Measurements from ENCODE around the gene HCK.

Gene HCK

DNA sequence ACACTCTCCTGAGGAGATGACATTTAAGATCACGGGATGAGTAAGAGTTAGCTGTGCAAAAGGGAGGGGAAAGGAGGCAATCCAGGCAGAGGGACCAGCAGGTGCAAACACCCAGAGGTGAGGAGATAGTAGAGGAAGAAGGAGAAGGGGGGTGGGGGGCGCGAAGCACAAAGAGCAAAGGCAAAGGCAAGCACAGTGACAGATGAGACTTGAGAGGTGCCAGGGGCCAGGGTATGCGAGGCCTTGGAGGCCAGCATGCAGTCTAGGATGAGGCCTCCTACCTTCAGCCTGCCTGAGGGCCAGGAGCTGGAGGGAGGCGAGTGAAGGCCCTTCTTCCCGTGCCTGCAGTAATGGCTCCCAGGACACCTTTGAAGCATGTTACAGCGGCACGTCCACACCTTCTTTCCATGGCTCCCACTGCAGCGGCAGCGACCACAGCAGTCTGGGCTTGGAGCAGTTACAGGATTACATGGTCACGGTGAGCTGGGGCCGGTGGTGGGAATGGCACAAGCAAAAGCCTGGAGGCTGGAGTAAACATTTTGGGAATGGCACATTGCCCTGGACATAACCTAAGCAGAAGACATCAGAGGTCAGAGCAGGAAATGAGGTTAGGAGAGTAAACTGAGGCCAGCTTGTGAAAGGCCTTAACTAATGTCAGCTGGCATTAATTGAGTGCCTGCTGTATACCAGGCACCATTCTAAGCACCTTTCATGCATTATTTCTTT, 23.2 kb upstream of the HCK start (continued):
- TF ChIP-seq EGR2 (tag by site-specific recombination; IDR thresholded peaks at IDR 0.05; ENCODE audit: low read depth), result no peak
- 0 out of 2 replicates have a peak, but pooled peaks have one; percentile 7 for TF ChIP-seq ZNF623 (tag by site-specific recombination; IDR thresholded peaks at IDR 0.05)
- TF ChIP-seq ZNF747 (tag by site-specific recombination; IDR thresholded peaks at IDR 0.05), result no peak
- 0 out of 2 replicates have a peak, but pooled peaks have one; percentile 22 for TF ChIP-seq KLF9 (tag by site-specific recombination; IDR thresholded peaks at IDR 0.05; ENCODE audit: low read depth)
- TF ChIP-seq, protein P1, sequence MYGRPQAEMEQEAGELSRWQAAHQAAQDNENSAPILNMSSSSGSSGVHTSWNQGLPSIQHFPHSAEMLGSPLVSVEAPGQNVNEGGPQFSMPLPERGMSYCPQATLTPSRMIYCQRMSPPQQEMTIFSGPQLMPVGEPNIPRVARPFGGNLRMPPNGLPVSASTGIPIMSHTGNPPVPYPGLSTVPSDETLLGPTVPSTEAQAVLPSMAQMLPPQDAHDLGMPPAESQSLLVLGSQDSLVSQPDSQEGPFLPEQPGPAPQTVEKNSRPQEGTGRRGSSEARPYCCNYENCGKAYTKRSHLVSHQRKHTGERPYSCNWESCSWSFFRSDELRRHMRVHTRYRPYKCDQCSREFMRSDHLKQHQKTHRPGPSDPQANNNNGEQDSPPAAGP (tag by site-specific recombination; IDR thresholded peaks at IDR 0.05), result 0 out of 2 replicates have a peak, but pooled peaks have one; percentile 29
- TF ChIP-seq TRIM28 (IDR thresholded peaks at IDR 0.05; ENCODE audit: borderline replicate concordance, low read length), result 0 out of 2 replicates have a peak, but pooled peaks have one; percentile 23
- no peak for TF ChIP-seq ZNF660 (tag by site-specific recombination; IDR thresholded peaks at IDR 0.05)
- TF ChIP-seq OSR2 (tag by site-specific recombination; IDR thresholded peaks at IDR 0.05), result peak; percentile 40
- TF ChIP-seq ZNF610 (tag by site-specific recombination; IDR thresholded peaks at IDR 0.05; ENCODE audit: borderline replicate concordance), result no peak
- TF ChIP-seq ZNF664 (tag by site-specific recombination; IDR thresholded peaks at IDR 0.05), result 0 out of 2 replicates have a peak, but pooled peaks have one; percentile 22
- TF ChIP-seq, protein P2, sequence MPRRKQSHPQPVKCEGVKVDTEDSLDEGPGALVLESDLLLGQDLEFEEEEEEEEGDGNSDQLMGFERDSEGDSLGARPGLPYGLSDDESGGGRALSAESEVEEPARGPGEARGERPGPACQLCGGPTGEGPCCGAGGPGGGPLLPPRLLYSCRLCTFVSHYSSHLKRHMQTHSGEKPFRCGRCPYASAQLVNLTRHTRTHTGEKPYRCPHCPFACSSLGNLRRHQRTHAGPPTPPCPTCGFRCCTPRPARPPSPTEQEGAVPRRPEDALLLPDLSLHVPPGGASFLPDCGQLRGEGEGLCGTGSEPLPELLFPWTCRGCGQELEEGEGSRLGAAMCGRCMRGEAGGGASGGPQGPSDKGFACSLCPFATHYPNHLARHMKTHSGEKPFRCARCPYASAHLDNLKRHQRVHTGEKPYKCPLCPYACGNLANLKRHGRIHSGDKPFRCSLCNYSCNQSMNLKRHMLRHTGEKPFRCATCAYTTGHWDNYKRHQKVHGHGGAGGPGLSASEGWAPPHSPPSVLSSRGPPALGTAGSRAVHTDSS (tag by site-specific recombination; IDR thresholded peaks at IDR 0.05), result no peak
- TF ChIP-seq ZNF600 (tag by site-specific recombination; IDR thresholded peaks at IDR 0.05), result peak; percentile 58; the same call in 1 of the 2 replicates
- peak; percentile 52; the same call in 1 of the 2 replicates for TF ChIP-seq PRDM1 (tag by site-specific recombination; IDR thresholded peaks at IDR 0.05)

DNA sequence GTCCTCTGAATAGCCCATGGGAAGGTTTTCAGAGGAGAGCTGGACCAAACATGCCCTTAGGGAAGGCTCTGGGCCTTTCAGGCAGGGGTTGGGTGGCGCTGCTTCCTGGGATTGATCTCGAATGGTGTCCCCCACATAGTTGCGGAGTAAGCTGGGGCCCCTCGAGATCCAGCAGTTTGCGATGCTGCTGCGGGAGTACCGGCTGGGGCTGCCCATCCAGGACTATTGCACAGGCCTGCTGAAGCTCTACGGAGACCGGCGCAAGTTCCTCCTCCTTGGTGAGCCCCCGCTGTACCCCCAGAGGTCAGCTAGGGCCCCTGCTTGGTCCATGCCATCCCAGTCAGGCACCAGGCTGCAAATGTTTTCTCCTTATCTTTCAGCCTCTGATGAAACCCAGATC, 22.5 kb upstream of the HCK start:
- CTCF ChIA-PET, result interaction anchor here (0.6 to 8.9 kb wide), 11 partner anchors 10 to 206 kb away, joined by 3 to 128 read pairs (median 7); partner anchors contain the start of gene PDRG1
- H3K4me3 ChIP-seq (ENCODE audit: low read depth, low read length), result no peak overlapping the region
- no peak overlapping the region for H3K27ac ChIP-seq (ENCODE audit: extremely low read depth, low read depth, low read length)
- H3K4me1 ChIP-seq (ENCODE audit: control insufficient read depth, insufficient read depth, low read length), result no peaks in the 10 kb centered on the region
- no peaks in the 10 kb centered on the region for H3K36me3 ChIP-seq (ENCODE audit: control insufficient read depth in 2 of 2, insufficient read depth in 1 of 2, low read length in 2 of 2)
- POLR2A ChIA-PET, result no interaction called here
- no peaks in the 10 kb centered on the region for H3K9me3 ChIP-seq (ENCODE audit: control insufficient read depth, insufficient read depth, low read depth, low read length)
- TF ChIP-seq, protein P3, sequence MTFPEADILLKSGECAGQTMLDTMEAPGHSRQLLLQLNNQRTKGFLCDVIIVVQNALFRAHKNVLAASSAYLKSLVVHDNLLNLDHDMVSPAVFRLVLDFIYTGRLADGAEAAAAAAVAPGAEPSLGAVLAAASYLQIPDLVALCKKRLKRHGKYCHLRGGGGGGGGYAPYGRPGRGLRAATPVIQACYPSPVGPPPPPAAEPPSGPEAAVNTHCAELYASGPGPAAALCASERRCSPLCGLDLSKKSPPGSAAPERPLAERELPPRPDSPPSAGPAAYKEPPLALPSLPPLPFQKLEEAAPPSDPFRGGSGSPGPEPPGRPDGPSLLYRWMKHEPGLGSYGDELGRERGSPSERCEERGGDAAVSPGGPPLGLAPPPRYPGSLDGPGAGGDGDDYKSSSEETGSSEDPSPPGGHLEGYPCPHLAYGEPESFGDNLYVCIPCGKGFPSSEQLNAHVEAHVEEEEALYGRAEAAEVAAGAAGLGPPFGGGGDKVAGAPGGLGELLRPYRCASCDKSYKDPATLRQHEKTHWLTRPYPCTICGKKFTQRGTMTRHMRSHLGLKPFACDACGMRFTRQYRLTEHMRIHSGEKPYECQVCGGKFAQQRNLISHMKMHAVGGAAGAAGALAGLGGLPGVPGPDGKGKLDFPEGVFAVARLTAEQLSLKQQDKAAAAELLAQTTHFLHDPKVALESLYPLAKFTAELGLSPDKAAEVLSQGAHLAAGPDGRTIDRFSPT (tag by site-specific recombination; IDR thresholded peaks at IDR 0.05), result no peak
- TF ChIP-seq, protein P4, sequence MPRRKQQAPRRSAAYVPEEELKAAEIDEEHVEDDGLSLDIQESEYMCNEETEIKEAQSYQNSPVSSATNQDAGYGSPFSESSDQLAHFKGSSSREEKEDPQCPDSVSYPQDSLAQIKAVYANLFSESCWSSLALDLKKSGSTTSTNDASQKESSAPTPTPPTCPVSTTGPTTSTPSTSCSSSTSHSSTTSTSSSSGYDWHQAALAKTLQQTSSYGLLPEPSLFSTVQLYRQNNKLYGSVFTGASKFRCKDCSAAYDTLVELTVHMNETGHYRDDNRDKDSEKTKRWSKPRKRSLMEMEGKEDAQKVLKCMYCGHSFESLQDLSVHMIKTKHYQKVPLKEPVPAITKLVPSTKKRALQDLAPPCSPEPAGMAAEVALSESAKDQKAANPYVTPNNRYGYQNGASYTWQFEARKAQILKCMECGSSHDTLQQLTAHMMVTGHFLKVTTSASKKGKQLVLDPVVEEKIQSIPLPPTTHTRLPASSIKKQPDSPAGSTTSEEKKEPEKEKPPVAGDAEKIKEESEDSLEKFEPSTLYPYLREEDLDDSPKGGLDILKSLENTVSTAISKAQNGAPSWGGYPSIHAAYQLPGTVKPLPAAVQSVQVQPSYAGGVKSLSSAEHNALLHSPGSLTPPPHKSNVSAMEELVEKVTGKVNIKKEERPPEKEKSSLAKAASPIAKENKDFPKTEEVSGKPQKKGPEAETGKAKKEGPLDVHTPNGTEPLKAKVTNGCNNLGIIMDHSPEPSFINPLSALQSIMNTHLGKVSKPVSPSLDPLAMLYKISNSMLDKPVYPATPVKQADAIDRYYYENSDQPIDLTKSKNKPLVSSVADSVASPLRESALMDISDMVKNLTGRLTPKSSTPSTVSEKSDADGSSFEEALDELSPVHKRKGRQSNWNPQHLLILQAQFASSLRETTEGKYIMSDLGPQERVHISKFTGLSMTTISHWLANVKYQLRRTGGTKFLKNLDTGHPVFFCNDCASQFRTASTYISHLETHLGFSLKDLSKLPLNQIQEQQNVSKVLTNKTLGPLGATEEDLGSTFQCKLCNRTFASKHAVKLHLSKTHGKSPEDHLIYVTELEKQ (tag by site-specific recombination; IDR thresholded peaks at IDR 0.05; ENCODE audit: borderline replicate concordance), result no peak
- TF ChIP-seq ZIC2 (tag by site-specific recombination; IDR thresholded peaks at IDR 0.05) (no peak), ZBTB48 (tag by site-specific recombination; IDR thresholded peaks at IDR 0.05) (no peak), ZBTB7A (tag by site-specific recombination; IDR thresholded peaks at IDR 0.05; ENCODE audit: low read depth) (no peak), HOXD13 (CRISPR knock-in tag; IDR thresholded peaks at IDR 0.05; ENCODE audit: borderline replicate concordance) (no peak), ZNF132 (tag by site-specific recombination; IDR thresholded peaks at IDR 0.05; ENCODE audit: borderline replicate concordance) (no peak), ZNF23 (tag by site-specific recombination; IDR thresholded peaks at IDR 0.05; ENCODE audit: borderline replicate concordance) (no peak), EGR2 (tag by site-specific recombination; IDR thresholded peaks at IDR 0.05; ENCODE audit: low read depth) (no peak), ZFHX2 (tag by site-specific recombination; conservative IDR thresholded peaks at IDR 0.05) (no peak)
- TF ChIP-seq, protein P5, sequence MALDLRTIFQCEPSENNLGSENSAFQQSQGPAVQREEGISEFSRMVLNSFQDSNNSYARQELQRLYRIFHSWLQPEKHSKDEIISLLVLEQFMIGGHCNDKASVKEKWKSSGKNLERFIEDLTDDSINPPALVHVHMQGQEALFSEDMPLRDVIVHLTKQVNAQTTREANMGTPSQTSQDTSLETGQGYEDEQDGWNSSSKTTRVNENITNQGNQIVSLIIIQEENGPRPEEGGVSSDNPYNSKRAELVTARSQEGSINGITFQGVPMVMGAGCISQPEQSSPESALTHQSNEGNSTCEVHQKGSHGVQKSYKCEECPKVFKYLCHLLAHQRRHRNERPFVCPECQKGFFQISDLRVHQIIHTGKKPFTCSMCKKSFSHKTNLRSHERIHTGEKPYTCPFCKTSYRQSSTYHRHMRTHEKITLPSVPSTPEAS (tag by site-specific recombination; IDR thresholded peaks at IDR 0.05), result no peak

Data from HEK293 (cell line).